Fibroblast of lung (primary cell): ENCODE measurements around the gene TRPM5.

ENCODE experiments used
- EZH2 ChIP-seq: IDR thresholded peaks from 2 replicates; pipeline ENCODE4 v1.5.1; 2012; ENCODE audit warnings: low read length, control low read depth, mild to moderate bottlenecking; ENCODE audit errors: missing control alignments
- TF ChIP-seq, protein P1 (sequence below), 2 donors: IDR thresholded peaks in 1 of 2; conservative IDR thresholded peaks in 1 of 2; 1 replicate in 1 of 2; 2 replicates in 1 of 2; pipeline ENCODE4 v1.5.1; 2011 to 2012; ENCODE audit warnings: low read length in 2 of 2, control low read depth in 1 of 2, inconsistent platforms in 1 of 2, low read depth in 1 of 2, mild to moderate bottlenecking in 1 of 2

DNA sequence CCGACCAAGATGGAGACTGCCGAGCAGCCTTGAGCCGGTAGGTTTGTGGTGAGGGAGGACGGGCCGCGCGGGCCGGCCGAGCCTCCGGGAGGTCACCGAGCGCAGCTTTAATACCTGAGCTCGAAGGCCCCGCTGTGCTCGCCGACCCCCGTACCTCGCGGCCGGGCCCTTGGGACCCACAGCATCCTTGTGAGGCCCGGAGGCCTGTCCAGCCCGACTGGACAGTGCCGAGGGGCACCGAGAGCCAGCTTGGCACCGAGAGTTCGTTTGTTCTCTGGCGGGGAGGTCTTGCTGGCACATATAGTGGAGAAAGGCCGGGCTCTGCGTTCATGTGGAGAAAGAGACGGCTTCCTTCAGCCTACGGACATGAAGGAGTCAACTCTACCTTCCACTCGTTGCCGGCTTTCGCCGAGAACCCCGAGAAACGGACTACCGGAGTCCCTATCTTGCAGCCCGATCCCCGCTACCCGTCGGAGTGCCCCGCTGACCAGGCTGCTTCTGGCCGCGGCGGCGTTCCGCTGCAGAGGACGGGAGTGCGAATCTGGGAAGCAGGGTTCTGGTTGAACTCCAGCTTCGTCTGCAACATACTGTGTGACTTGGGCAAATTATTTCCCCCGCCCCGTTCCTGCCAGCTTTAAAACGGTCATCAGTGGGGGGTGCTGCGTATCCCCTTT, 43.4 kb downstream of the TRPM5 start:
- TF ChIP-seq, protein P1, sequence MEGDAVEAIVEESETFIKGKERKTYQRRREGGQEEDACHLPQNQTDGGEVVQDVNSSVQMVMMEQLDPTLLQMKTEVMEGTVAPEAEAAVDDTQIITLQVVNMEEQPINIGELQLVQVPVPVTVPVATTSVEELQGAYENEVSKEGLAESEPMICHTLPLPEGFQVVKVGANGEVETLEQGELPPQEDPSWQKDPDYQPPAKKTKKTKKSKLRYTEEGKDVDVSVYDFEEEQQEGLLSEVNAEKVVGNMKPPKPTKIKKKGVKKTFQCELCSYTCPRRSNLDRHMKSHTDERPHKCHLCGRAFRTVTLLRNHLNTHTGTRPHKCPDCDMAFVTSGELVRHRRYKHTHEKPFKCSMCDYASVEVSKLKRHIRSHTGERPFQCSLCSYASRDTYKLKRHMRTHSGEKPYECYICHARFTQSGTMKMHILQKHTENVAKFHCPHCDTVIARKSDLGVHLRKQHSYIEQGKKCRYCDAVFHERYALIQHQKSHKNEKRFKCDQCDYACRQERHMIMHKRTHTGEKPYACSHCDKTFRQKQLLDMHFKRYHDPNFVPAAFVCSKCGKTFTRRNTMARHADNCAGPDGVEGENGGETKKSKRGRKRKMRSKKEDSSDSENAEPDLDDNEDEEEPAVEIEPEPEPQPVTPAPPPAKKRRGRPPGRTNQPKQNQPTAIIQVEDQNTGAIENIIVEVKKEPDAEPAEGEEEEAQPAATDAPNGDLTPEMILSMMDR (conservative IDR thresholded peaks at IDR 0.05 in 1 of 2, IDR thresholded peaks at IDR 0.05 in 1 of 2; ENCODE audit: low read depth in 1 of 2, low read length in 2 of 2), result no peak
- no peak for TF ChIP-seq EZH2
